IgD-negative memory B cell (primary cell): Measurements from ENCODE around the gene USP17L22. TPM values are rescaled to one million over a fixed set of nuclear protein-coding genes. Genes with fewer than 3 reads are reported as not detected.
"Not testable (repeated sequence)": the region's sequence is repeated elsewhere in the genome, so short reads cannot be mapped to it uniquely, and the experiment has no call there.

Source experiments
- H3K27ac Mint-ChIP-seq, 3 donors: one replicate each; pipeline ENCODE4 v1.8.0; 2020 to 2022; ENCODE audit warnings: mild to moderate bottlenecking in 3 of 3, mixed read lengths in 3 of 3, moderate library complexity in 1 of 3
- H3K27me3 Mint-ChIP-seq: one replicate; pipeline ENCODE4 v1.8.0; 2021; ENCODE audit warnings: mixed read lengths
- H3K36me3 Mint-ChIP-seq: one replicate; pipeline ENCODE4 v1.8.0; 2020; ENCODE audit warnings: mild to moderate bottlenecking, mixed read lengths
- H3K4me1 Mint-ChIP-seq, 3 donors: one replicate each; pipeline ENCODE4 v1.8.0; 2020 to 2022; ENCODE audit warnings: mixed read lengths in 3 of 3, mild to moderate bottlenecking in 1 of 3
- H3K4me3 Mint-ChIP-seq, 4 donors: one replicate each; pipeline ENCODE4 v1.8.0; 2020 to 2022; ENCODE audit warnings: mild to moderate bottlenecking in 4 of 4, mixed read lengths in 4 of 4, moderate library complexity in 3 of 4
- H3K9me3 Mint-ChIP-seq, 3 donors: one replicate each; pipeline ENCODE4 v1.8.0; 2020 to 2021; ENCODE audit warnings: mixed read lengths in 3 of 3, mild to moderate bottlenecking in 1 of 3
- polyA plus RNA-seq: library from polyadenylated mRNA; unstranded; fragments of 300-500 nt; fragmentation: Illumina TruSeq; gene quantifications from one replicate; pipeline ENCODE4 v1.2.3, GENCODE V29; 2021

USP17L22 gene
- polyA plus RNA-seq = not detected

GRCh38 chr4:9267319-9267718 is at the start of gene USP17L22:
Gene USP17L22 (plus strand): TSS chr4:9267619. CDS start chr4:9267619, 0 bp downstream.
- not testable (repeated sequence) for H3K4me3 Mint-ChIP-seq, H3K9me3 Mint-ChIP-seq, H3K27ac Mint-ChIP-seq, H3K4me1 Mint-ChIP-seq, H3K27me3 Mint-ChIP-seq, H3K36me3 Mint-ChIP-seq

DNA sequence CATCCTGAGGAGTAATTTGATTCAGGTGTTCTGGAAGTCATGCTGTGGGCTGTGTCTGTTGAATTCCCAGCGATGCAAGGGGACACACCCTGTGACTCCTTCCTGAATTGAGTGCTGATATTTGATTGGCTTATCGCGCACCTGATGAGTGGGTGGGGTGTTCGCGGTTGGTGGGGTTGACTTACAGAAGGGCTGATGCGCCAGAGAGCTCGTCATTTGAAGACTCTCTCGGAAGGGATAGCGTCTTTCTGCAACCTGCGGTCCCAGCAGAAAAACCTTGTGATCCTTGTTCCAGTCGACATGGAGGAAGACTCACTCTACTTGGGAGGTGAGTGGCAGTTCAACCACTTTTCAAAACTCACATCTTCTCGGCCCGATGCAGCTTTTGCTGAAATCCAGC is 47.6 kb upstream of the USP17L22 start, which contains the start of gene USP17L12:
USP17L12 (plus strand) TSS at position 301 of the 400 bp plus-strand sequence; CDS start at position 301, 0 bp downstream.
- not testable (repeated sequence) for H3K36me3 Mint-ChIP-seq, H3K27ac Mint-ChIP-seq, H3K4me1 Mint-ChIP-seq, H3K27me3 Mint-ChIP-seq, H3K4me3 Mint-ChIP-seq, H3K9me3 Mint-ChIP-seq

DNA sequence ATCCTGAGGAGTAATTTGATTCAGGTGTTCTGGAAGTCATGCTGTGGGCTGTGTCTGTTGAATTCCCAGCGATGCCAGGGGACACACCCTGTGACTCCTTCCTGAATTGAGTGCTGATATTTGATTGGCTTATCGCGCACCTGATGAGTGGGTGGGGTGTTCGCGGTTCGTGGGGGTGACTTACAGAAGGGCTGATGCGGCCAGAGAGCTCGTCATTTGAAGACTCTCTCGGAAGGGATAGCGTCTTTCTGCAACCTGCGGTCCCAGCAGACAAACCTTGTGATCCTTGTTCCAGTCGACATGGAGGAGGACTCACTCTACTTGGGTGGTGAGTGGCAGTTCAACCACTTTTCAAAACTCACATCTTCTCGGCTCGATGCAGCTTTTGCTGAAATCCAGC is 42.8 kb upstream of the USP17L22 start, which contains the start of gene USP17L13:
USP17L13 (plus strand) TSS at position 301 of the 400 bp plus-strand sequence; CDS start at position 301, 0 bp downstream.
- H3K27ac Mint-ChIP-seq, H3K27me3 Mint-ChIP-seq, H3K4me3 Mint-ChIP-seq: not testable (repeated sequence)

DNA sequence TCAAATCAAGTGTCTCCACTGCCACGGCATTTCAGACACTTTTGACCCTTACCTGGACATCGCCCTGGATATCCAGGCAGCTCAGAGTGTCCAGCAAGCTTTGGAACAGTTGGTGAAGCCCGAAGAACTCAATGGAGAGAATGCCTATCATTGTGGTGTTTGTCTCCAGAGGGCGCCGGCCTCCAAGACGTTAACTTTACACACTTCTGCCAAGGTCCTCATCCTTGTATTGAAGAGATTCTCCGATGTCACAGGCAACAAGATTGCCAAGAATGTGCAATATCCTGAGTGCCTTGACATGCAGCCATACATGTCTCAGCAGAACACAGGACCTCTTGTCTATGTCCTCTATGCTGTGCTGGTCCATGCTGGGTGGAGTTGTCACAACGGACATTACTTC is 37.2 kb upstream of the USP17L22 start:
- H3K9me3 Mint-ChIP-seq, H3K27ac Mint-ChIP-seq, H3K4me3 Mint-ChIP-seq, H3K36me3 Mint-ChIP-seq, H3K27me3 Mint-ChIP-seq, H3K4me1 Mint-ChIP-seq: not testable (repeated sequence)

More for the DNA sequence above, 42.8 kb upstream of the USP17L22 start, which contains the start of gene USP17L13:
- not testable (repeated sequence) for H3K9me3 Mint-ChIP-seq, H3K36me3 Mint-ChIP-seq, H3K4me1 Mint-ChIP-seq

DNA sequence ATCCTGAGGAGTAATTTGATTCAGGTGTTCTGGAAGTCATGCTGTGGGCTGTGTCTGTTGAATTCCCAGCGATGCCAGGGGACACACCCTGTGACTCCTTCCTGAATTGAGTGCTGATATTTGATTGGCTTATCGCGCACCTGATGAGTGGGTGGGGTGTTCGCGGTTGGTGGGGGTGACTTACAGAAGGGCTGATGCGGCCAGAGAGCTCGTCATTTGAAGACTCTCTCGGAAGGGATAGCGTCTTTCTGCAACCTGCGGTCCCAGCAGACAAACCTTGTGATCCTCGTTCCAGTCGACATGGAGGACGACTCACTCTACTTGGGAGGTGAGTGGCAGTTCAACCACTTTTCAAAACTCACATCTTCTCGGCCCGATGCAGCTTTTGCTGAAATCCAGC is 33.3 kb upstream of the USP17L22 start, which contains the start of gene USP17L15:
USP17L15 (plus strand) TSS at position 301 of the 400 bp plus-strand sequence; CDS start at position 301, 0 bp downstream.
- not testable (repeated sequence) for H3K4me3 Mint-ChIP-seq, H3K27me3 Mint-ChIP-seq, H3K36me3 Mint-ChIP-seq, H3K9me3 Mint-ChIP-seq, H3K4me1 Mint-ChIP-seq, H3K27ac Mint-ChIP-seq

GRCh38 chr4:9238461-9238860 is 29.0 kb upstream of the USP17L22 start:
- H3K36me3 Mint-ChIP-seq, H3K4me1 Mint-ChIP-seq, H3K27me3 Mint-ChIP-seq, H3K4me3 Mint-ChIP-seq, H3K27ac Mint-ChIP-seq, H3K9me3 Mint-ChIP-seq: not testable (repeated sequence)

DNA sequence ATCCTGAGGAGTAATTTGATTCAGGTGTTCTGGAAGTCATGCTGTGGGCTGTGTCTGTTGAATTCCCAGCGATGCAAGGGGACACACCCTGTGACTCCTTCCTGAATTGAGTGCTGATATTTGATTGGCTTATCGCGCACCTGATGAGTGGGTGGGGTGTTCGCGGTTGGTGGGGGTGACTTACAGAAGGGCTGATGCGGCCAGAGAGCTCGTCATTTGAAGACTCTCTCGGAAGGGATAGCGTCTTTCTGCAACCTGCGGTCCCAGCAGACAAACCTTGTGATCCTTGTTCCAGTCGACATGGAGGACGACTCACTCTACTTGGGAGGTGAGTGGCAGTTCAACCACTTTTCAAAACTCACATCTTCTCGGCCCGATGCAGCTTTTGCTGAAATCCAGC is 23.8 kb upstream of the USP17L22 start, which contains the start of gene USP17L17:
USP17L17 (plus strand) TSS at position 301 of the 400 bp plus-strand sequence; CDS start at position 301, 0 bp downstream.
- not testable (repeated sequence) for H3K27ac Mint-ChIP-seq, H3K4me1 Mint-ChIP-seq, H3K9me3 Mint-ChIP-seq, H3K27me3 Mint-ChIP-seq, H3K36me3 Mint-ChIP-seq, H3K4me3 Mint-ChIP-seq

- H3K4me1 Mint-ChIP-seq = not testable (repeated sequence)
These were observed 19.3 kb upstream of the USP17L22 start, which contains the start of gene USP17L18 for GRCh38 chr4:9247953-9248680. Gene USP17L18 (plus strand): TSS chr4:9248630. CDS start chr4:9248630, 0 bp downstream.

GRCh38 chr4:9253078-9253477 is 14.3 kb upstream of the USP17L22 start, which contains the start of gene USP17L19:
Gene USP17L19 (plus strand): TSS chr4:9253378. CDS start chr4:9253378, 0 bp downstream.
- not testable (repeated sequence) for H3K4me1 Mint-ChIP-seq, H3K9me3 Mint-ChIP-seq, H3K27me3 Mint-ChIP-seq, H3K36me3 Mint-ChIP-seq, H3K4me3 Mint-ChIP-seq, H3K27ac Mint-ChIP-seq

More at GRCh38 chr4:9247953-9248680, 19.3 kb upstream of the USP17L22 start, which contains the start of gene USP17L18:
- H3K27ac Mint-ChIP-seq, H3K27me3 Mint-ChIP-seq, H3K4me3 Mint-ChIP-seq, H3K36me3 Mint-ChIP-seq, H3K9me3 Mint-ChIP-seq: not testable (repeated sequence)

DNA sequence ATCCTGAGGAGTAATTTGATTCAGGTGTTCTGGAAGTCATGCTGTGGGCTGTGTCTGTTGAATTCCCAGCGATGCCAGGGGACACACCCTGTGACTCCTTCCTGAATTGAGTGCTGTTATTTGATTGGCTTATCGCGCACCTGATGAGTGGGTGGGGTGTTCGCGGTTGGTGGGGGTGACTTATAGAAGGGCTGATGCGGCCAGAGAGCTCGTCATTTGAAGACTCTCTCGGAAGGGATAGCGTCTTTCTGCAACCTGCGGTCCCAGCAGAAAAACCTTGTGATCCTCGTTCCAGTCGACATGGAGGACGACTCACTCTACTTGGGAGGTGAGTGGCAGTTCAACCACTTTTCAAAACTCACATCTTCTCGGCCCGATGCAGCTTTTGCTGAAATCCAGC is 9.6 kb upstream of the USP17L22 start, which contains the start of gene USP17L20:
USP17L20 (plus strand) TSS at position 301 of the 400 bp plus-strand sequence; CDS start at position 301, 0 bp downstream.
- H3K36me3 Mint-ChIP-seq, H3K27ac Mint-ChIP-seq, H3K4me1 Mint-ChIP-seq, H3K27me3 Mint-ChIP-seq, H3K9me3 Mint-ChIP-seq, H3K4me3 Mint-ChIP-seq: not testable (repeated sequence)

DNA sequence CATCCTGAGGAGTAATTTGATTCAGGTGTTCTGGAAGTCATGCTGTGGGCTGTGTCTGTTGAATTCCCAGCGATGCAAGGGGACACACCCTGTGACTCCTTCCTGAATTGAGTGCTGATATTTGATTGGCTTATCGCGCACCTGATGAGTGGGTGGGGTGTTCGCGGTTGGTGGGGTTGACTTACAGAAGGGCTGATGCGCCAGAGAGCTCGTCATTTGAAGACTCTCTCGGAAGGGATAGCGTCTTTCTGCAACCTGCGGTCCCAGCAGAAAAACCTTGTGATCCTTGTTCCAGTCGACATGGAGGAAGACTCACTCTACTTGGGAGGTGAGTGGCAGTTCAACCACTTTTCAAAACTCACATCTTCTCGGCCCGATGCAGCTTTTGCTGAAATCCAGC is 4.8 kb upstream of the USP17L22 start, which contains the start of gene USP17L21:
USP17L21 (plus strand) TSS at position 301 of the 400 bp plus-strand sequence; CDS start at position 301, 0 bp downstream.
- H3K9me3 Mint-ChIP-seq, H3K36me3 Mint-ChIP-seq, H3K27me3 Mint-ChIP-seq, H3K27ac Mint-ChIP-seq, H3K4me3 Mint-ChIP-seq, H3K4me1 Mint-ChIP-seq: not testable (repeated sequence)

- not testable (repeated sequence) for H3K27me3 Mint-ChIP-seq, H3K36me3 Mint-ChIP-seq, H3K27ac Mint-ChIP-seq, H3K4me1 Mint-ChIP-seq, H3K9me3 Mint-ChIP-seq, H3K4me3 Mint-ChIP-seq
These were observed 4.3 kb downstream of the USP17L22 start for GRCh38 chr4:9271719-9272118.

Other genes starting within 250 kb of the USP17L22 start
- gene FAM90A26, start 97.2 kb upstream of the USP17L22 start, polyA plus RNA-seq = not detected
- gene USP17L10, start 57.0 kb upstream of the USP17L22 start, polyA plus RNA-seq = not detected
- not detected for gene USP17L11, start 52.2 kb upstream of the USP17L22 start, polyA plus RNA-seq
- not detected for gene USP17L12, start 47.5 kb upstream of the USP17L22 start, polyA plus RNA-seq
- gene USP17L13, start 42.7 kb upstream of the USP17L22 start, polyA plus RNA-seq = not detected
- not detected for gene USP17L15, start 33.2 kb upstream of the USP17L22 start, polyA plus RNA-seq
- not detected for gene USP17L17, start 23.7 kb upstream of the USP17L22 start, polyA plus RNA-seq
- not detected for gene USP17L18, start 19.0 kb upstream of the USP17L22 start, polyA plus RNA-seq
- gene USP17L19, start 14.2 kb upstream of the USP17L22 start, polyA plus RNA-seq = not detected
- gene USP17L20, start 9.5 kb upstream of the USP17L22 start, polyA plus RNA-seq = not detected
- gene USP17L21, start 4.7 kb upstream of the USP17L22 start, polyA plus RNA-seq = not detected
- not detected for gene USP17L24, start 57.5 kb downstream of the USP17L22 start, polyA plus RNA-seq
- gene USP17L25, start 62.3 kb downstream of the USP17L22 start, polyA plus RNA-seq = not detected
- gene USP17L26, start 67.0 kb downstream of the USP17L22 start, polyA plus RNA-seq = not detected
- not detected for gene USP17L5, start 71.8 kb downstream of the USP17L22 start, polyA plus RNA-seq
- not detected for gene USP17L27, start 76.5 kb downstream of the USP17L22 start, polyA plus RNA-seq
- not detected for gene USP17L28, start 81.3 kb downstream of the USP17L22 start, polyA plus RNA-seq
- gene USP17L29, start 86.0 kb downstream of the USP17L22 start, polyA plus RNA-seq = not detected
- not detected for gene USP17L30, start 95.5 kb downstream of the USP17L22 start, polyA plus RNA-seq
- gene DEFB131A, start 176.8 kb downstream of the USP17L22 start, polyA plus RNA-seq = not detected